MG63 (cell line): Measurements from ENCODE around the gene TAS2R7. TPM values are rescaled to one million over a fixed set of nuclear protein-coding genes. Genes with fewer than 3 reads are reported as not detected.
"Not testable (repeated sequence)": the region's sequence is repeated elsewhere in the genome, so short reads cannot be mapped to it uniquely, and the experiment has no call there.

Experiments used
- DNase-seq: peaks from one replicate; pipeline ENCODE4 v3.0.0-alpha.2; 2020
- H3K27me3 ChIP-seq: fragments of 250-450 bp; sonication (Bioruptor Pico); 2 replicates; pipeline ENCODE4 v1.5.1; 2020; ENCODE audit warnings: mild to moderate bottlenecking, moderate library complexity
- H3K36me3 ChIP-seq: fragments of 250-450 bp; sonication (Bioruptor Pico); 2 replicates; pipeline ENCODE4 v1.5.1; 2020; ENCODE audit warnings: mild to moderate bottlenecking, moderate library complexity
- H3K4me3 ChIP-seq: fragments of 250-450 bp; sonication (Bioruptor Pico); 2 replicates; pipeline ENCODE4 v1.5.1; 2020; ENCODE audit warnings: mild to moderate bottlenecking, moderate library complexity
- H3K9me3 ChIP-seq: fragments of 250-450 bp; sonication (Bioruptor Pico); 2 replicates; pipeline ENCODE4 v1.5.1; 2020; ENCODE audit warnings: mild to moderate bottlenecking, moderate library complexity
- total RNA-seq: library from RNA; depleted of rRNA; stranded (reverse); fragments of >200 nt; shearing (Covaris generic); gene quantifications from 2 replicates; pipeline ENCODE4 v1.2.3, GENCODE V29; 2014; ENCODE audit warnings: low replicate concordance; rRNA removed

Gene TAS2R7, protein sequence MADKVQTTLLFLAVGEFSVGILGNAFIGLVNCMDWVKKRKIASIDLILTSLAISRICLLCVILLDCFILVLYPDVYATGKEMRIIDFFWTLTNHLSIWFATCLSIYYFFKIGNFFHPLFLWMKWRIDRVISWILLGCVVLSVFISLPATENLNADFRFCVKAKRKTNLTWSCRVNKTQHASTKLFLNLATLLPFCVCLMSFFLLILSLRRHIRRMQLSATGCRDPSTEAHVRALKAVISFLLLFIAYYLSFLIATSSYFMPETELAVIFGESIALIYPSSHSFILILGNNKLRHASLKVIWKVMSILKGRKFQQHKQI
- not detected in 2 replicates for total RNA-seq

GRCh38 chr12:10802587-10802986 lies at the start of gene TAS2R7:
Gene TAS2R7 (minus strand): TSS chr12:10802627. CDS start chr12:10802570, 57 bp downstream.
- no peak within 1 kb of the TSS for H3K4me3 ChIP-seq
- H3K36me3 ChIP-seq: no peaks in the 10 kb centered on the region
- DNase-seq: no peak
- no peaks in the 10 kb centered on the region for H3K9me3 ChIP-seq
- peaks cover 20% of the 10 kb centered on the region for H3K27me3 ChIP-seq

GRCh38 chr12:10851243-10851858 lies 48.9 kb upstream of the TAS2R7 start:
- 0 out of 2 replicates have a peak, but pooled peaks cover 2% of the 10 kb centered on the region for H3K9me3 ChIP-seq
- H3K27me3 ChIP-seq: no peaks in the 10 kb centered on the region
- H3K36me3 ChIP-seq: peaks cover 4% of the 10 kb centered on the region; the same call in 1 of the 2 replicates
- H3K4me3 ChIP-seq: no peak overlapping the region
- DNase-seq: no peak

- Histone ChIP-seq H3K36me3 (no peaks in the 10 kb centered on the region), H3K27me3 (no peaks in the 10 kb centered on the region), H3K9me3 (no peaks in the 10 kb centered on the region), H3K4me3 (no peak within 1 kb of the TSS)
- DNase-seq: no peak
These were observed 47.0 kb upstream of the TAS2R7 start, which contains the start of gene PRR4 for GRCh38 chr12:10849425-10849878. Gene PRR4 (minus strand): TSS chr12:10849475. CDS start chr12:10849437, 38 bp downstream.

GRCh38 chr12:10847744-10848143 lies 45.3 kb upstream of the TAS2R7 start:
- DNase-seq: no peak

DNA sequence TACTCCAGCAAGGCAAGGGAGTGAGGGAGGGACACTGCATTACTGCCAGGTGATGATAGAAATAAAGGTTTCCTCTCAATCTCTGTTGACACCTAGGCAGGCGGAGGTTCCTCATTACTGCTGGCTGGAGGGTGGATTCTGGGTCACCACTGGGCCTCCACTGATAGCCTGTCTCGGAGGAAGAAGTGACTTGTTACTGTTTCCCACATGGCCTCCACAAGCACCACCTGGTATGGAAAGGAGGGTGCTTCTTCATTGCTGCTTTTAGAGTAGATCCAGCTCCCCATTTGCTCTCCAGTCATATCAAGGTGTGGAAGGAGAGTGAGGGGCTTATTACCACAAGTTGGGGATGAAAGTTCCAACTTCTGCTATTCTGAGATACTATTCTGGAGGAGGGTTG lies 40.4 kb upstream of the TAS2R7 start:
- Histone ChIP-seq H3K4me3 (no peak overlapping the region), H3K9me3 (no peaks in the 10 kb centered on the region), H3K36me3 (no peaks in the 10 kb centered on the region), H3K27me3 (no peaks in the 10 kb centered on the region)
- no peak for DNase-seq

More at GRCh38 chr12:10847744-10848143, 45.3 kb upstream of the TAS2R7 start:
- no peak overlapping the region for H3K4me3 ChIP-seq
- no peaks in the 10 kb centered on the region for H3K9me3 ChIP-seq
- H3K36me3 ChIP-seq: no peaks in the 10 kb centered on the region
- no peaks in the 10 kb centered on the region for H3K27me3 ChIP-seq

DNA sequence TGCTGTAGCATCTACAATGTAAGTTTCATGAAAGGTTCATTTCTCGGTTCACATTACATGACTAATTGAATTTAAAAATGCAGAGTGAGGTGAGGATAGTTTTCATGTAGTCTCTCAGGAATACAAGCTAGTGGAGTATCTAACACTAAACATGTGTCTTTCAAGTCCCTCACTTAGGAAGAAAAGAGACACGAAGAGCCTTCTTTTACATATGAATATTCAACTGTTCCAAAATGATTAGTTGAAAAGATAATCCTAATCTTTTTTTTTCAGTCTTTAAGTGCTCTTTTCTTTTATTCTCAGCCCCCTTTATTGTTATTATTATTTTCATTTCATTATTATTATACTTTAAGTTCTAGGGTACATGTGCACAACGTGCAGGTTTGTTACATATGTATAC lies 36.0 kb upstream of the TAS2R7 start:
- Histone ChIP-seq H3K9me3 (no peaks in the 10 kb centered on the region), H3K27me3 (no peaks in the 10 kb centered on the region), H3K36me3 (no peaks in the 10 kb centered on the region), H3K4me3 (no peak overlapping the region)
- no peak for DNase-seq

DNA sequence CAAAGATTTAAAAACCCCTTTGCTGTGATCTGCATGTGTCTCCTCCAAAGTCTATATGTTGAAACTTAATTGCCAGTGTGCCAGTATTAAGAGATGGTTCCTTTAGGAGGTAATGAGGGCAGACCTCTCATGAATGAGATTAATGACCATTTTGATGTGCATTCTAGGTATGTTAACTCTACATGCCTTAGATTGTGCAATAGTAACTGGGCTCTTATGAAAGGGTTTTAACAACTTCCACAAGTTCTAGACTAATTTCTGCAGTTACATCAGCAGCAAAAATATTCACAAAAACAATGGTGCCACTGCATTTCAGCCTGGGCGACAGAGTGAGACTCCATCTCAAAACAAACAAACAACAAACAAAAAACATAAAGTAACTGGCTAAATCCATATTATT lies 27.6 kb upstream of the TAS2R7 start:
- no peaks in the 10 kb centered on the region for H3K9me3 ChIP-seq
- no peak for DNase-seq
- H3K4me3 ChIP-seq: no peak overlapping the region
- H3K36me3 ChIP-seq: no peaks in the 10 kb centered on the region
- no peaks in the 10 kb centered on the region for H3K27me3 ChIP-seq

DNA sequence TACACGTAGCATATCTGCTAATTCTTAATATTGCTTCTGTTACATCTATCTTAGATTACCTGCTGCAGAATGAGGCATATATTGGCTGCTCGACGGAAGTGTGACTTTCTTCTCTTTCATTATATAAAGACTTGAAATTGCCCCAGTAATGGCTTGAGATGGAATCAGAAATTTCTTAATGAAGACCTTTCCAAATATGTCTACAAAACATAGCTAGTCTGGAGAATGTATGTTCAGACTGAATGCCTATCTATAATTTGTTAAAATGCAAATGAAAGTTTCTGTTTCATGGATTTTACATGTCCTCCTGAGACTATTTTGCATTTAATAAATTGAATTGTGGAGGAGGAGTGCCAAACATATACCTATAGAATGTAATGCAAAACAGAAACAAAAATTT lies 23.8 kb upstream of the TAS2R7 start, which contains the start of gene TAS2R10:
TSS of gene TAS2R10 (minus strand) at position 101 of the 400 bp plus-strand sequence. CDS start at position 12, 89 bp downstream.
- H3K27me3 ChIP-seq: no peaks in the 10 kb centered on the region
- DNase-seq: no peak
- no peak within 1 kb of the TSS for H3K4me3 ChIP-seq
- no peaks in the 10 kb centered on the region for H3K9me3 ChIP-seq
- H3K36me3 ChIP-seq: no peaks in the 10 kb centered on the region

DNA sequence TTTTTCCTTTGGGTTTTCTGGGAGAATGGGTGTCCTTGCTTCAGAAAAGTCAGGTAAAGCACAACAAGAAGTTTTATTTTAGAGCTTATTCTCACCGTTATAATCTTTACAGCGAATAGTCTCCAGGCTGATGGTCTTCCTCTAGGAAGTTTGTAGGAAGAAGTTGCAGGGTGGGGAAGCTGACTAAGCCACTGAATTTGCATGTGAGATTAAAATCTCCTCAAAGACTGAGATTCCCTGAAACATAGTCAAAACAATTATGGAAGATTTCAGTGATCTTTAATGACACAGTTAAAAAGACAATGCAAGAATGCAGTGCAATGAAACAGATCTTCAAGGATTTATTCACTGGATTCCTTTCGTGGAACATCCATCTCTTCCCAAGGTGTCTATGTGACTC lies 22.5 kb upstream of the TAS2R7 start:
- Histone ChIP-seq H3K4me3 (no peak overlapping the region), H3K27me3 (no peaks in the 10 kb centered on the region), H3K9me3 (no peaks in the 10 kb centered on the region), H3K36me3 (no peaks in the 10 kb centered on the region)
- DNase-seq: no peak

- H3K36me3 ChIP-seq: no peaks in the 10 kb centered on the region
- H3K9me3 ChIP-seq: no peaks in the 10 kb centered on the region
- no peak overlapping the region for H3K4me3 ChIP-seq
- no peak for DNase-seq
- H3K27me3 ChIP-seq: no peaks in the 10 kb centered on the region; the same call in 1 of the 2 replicates
These were observed 9.6 kb upstream of the TAS2R7 start for GRCh38 chr12:10811883-10812536.

- no peaks in the 10 kb centered on the region for H3K9me3 ChIP-seq
- DNase-seq: no peak
- no peaks in the 10 kb centered on the region; the same call in 1 of the 2 replicates for H3K27me3 ChIP-seq
- H3K36me3 ChIP-seq: no peaks in the 10 kb centered on the region
- no peak within 1 kb of the TSS for H3K4me3 ChIP-seq
These were observed 7.6 kb upstream of the TAS2R7 start, which contains the start of gene TAS2R9 for GRCh38 chr12:10810068-10810467. Gene TAS2R9 (minus strand): TSS chr12:10810168. CDS start chr12:10810075, 93 bp downstream.

DNA sequence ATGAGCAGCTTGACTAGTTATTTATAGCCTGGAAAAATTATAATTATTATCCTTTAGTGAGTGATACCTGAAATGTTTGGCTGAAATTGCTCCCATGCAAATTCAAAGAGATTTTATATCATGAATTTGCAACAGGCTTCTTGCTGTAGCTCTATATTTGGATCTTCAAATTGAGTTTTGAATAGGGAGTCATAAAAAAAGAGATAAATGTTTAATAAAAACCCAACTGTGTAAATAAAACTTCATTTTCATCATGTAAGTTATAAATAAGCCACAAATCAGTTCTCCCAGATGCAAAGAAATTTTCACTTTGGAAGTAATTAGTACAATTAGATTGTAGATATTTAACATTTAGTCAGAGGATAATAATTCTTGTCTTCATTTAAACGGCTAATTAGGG lies 4.8 kb upstream of the TAS2R7 start, which contains the start of gene TAS2R8:
TSS of gene TAS2R8 (minus strand) at position 101 of the 400 bp plus-strand sequence. CDS start 306 bp downstream, outside the sequence.
- DNase-seq: no peak
- no peaks in the 10 kb centered on the region for H3K36me3 ChIP-seq
- no peak within 1 kb of the TSS for H3K4me3 ChIP-seq
- no peaks in the 10 kb centered on the region; the same call in 1 of the 2 replicates for H3K27me3 ChIP-seq
- no peaks in the 10 kb centered on the region for H3K9me3 ChIP-seq

DNA sequence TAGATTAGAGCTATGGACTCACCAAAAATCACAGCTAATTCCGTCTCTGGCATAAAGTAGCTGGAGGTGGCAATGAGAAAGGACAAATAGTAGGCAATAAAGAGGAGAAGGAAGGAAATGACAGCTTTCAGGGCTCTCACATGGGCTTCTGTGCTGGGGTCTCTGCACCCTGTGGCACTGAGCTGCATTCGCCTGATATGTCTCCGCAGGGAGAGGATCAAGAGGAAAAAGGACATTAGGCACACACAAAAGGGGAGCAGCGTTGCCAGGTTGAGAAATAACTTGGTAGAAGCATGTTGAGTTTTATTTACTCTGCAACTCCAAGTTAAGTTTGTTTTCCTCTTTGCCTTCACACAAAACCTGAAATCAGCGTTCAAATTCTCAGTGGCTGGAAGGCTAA lies 686 bp downstream of the TAS2R7 start:
- Histone ChIP-seq H3K4me3 (no peak overlapping the region), H3K36me3 (no peaks in the 10 kb centered on the region), H3K9me3 (no peaks in the 10 kb centered on the region), H3K27me3 (peaks cover 20% of the 10 kb centered on the region)
- no peak for DNase-seq

DNA sequence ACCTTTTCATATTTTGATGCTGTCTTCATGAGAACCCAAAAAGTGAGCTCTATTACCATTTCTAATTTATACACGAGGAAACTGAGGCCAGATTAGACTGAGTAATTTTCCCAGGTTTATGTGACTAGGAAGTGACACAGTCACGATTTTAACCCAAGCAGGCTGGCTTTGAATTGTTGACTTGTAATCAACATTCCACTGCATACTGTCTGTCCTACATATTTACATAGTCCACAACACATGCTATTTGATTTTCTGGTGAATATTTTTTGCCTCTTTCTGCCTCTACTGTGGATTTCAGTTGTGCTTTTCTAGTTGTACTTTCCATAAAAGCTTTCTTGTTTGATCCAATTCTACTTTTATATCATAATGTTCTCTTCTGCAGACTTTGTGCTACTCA lies 8.2 kb downstream of the TAS2R7 start:
- Histone ChIP-seq H3K36me3 (no peaks in the 10 kb centered on the region), H3K27me3 (peaks cover 19% of the 10 kb centered on the region), H3K9me3 (no peaks in the 10 kb centered on the region), H3K4me3 (no peak overlapping the region)
- no peak for DNase-seq

GRCh38 chr12:10791769-10792168 lies 10.7 kb downstream of the TAS2R7 start:
- not testable (repeated sequence) for H3K36me3 ChIP-seq, DNase-seq, H3K4me3 ChIP-seq, H3K9me3 ChIP-seq
- peaks cover 15% of the 10 kb centered on the region for H3K27me3 ChIP-seq

DNA sequence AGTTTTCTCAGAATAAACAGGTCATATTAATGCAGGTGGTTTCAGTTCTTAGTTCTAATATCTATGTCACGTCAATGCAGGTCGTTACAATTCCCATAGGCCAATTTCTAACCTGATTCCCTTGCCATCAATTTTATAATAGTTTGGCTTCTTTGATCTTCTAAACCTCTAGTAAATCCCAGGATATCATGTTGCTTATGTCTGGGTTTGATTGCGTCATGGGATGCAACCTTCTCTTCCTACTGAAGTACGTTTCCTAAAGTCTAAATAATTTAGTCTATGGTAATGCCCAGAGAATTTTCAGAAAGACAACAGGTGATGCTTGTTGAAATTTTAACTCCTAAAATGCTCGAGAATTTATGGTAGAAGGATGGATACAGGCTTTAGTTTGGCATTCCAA lies 19.2 kb downstream of the TAS2R7 start:
- H3K36me3 ChIP-seq: no peaks in the 10 kb centered on the region
- no peaks in the 10 kb centered on the region for H3K9me3 ChIP-seq
- H3K4me3 ChIP-seq: no peak overlapping the region
- DNase-seq: no peak
- no peaks in the 10 kb centered on the region; the same call in 1 of the 2 replicates for H3K27me3 ChIP-seq

- no peak overlapping the region for H3K4me3 ChIP-seq
- no peak for DNase-seq
- no peaks in the 10 kb centered on the region for H3K9me3 ChIP-seq
- H3K27me3 ChIP-seq: peaks cover 4% of the 10 kb centered on the region
- H3K36me3 ChIP-seq: no peaks in the 10 kb centered on the region
These were observed 23.3 kb downstream of the TAS2R7 start for GRCh38 chr12:10779103-10779502.
